Mucosa of gallbladder (tissue), 1 donor: ENCODE data around the gene HOXB2. TPM values are rescaled to one million over a fixed set of nuclear protein-coding genes. Genes with fewer than 3 reads are reported as not detected.

Experiments
- DNase-seq: peaks from one replicate; pipeline ENCODE4 v3.0.0-alpha.2; 2020; ENCODE audit warnings: low spot score
- total RNA-seq: library from RNA; stranded (reverse); gene quantifications from one replicate; pipeline ENCODE4 v1.2.1, GENCODE V29; 2021
- donor health status: DM: no; HTN: no; CAD: no.

Gene HOXB2
- total RNA-seq, 1 donor from 2014 or later = 23.4 TPM

GRCh38 chr17:48552466-48553189, 7.7 kb upstream of the HOXB2 start:
- DNase-seq = no peak

DNA sequence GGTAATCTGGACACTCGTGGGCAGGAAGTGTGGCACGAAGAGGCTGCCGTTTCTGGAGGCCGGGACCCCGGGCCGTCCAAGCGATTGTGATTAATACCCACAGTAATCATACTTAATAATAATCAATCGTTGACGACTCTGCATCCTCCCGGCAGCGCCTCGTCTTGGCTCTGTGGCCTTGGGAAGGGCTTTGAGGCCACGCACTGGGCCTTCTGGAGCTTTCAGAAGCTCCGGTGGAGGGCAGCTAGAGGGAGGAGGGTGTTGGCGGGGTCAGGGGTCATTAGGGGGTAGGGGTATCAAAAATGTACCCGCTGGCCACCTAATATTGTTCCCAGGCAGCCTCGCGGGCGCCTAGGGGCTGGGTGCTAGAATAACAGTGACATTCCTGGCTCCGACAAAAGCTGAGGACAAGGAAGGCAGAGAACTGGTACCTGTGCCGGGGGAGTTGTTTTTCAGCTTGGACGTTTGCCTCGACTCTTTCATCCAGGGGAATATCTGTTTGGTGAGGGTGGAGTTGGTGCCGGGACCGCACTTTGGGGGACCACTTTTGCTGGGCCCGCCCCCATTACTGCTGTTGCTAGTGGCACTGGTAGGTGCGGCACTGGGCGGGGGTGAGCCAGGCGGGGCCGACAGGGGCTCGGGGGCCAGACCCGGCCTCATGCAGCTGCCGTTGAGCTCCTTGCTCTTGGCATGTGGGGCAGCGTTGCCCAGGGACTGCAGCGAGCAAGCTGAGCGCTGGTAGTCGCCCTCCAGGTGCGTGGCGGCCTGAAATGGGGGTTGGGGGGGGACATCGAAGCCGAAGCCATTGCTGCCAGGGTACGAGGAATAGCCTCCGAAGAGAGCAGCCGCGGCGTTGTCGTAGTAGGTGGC, 6.9 kb upstream of the HOXB2 start:
- no peak for DNase-seq

DNA sequence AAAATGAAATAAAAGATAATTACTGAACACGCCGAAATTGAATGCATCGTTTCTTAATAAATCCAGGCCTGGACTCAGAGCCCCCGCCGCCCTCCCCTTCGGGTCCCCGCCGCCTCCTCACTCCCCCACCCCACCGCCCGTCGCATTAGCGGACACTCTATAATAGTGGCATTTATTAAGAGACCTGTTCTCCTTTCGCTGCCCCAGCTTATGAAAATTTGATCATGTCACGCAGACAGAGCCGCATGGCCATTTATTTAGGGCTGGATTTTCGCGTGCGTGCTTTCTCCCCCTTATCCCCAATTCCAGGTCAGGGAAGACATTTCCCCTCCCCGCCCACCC, 6.3 kb upstream of the HOXB2 start:
- DNase-seq = no peak

DNA sequence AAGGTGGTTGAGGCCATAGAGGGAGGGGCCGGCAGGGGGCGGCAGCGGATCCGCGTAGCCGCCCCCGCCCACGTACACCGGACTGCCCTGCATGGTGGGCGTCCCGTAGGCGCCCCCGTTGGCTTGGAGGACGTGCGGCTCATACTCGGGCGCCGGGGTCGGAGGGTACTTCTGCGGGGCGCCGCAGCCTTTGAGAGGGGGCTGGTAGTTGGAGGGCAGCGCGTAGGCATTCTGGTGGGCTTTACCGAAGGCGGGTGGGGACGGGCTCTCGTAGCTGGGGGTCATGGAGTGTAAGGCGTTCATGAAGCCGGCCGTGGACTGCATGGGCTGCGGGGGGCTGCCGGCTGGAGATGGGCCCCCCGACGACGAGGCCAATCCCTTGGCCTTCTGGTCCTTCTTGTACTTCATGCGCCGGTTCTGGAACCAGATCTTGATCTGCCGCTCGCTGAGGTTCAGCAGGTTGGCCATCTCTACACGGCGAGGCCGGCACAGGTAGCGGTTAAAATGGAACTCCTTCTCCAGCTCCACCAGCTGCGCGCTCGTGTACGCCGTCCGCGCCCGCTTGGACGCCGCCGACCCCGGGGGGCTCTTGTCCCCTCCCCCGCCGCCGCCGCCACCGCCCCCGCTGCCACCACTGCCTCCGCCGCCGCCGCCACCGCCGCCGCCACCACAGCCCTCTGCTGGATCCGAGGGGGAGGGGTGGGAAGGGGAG, 5.7 kb upstream of the HOXB2 start:
- DNase-seq = no peak

DNA sequence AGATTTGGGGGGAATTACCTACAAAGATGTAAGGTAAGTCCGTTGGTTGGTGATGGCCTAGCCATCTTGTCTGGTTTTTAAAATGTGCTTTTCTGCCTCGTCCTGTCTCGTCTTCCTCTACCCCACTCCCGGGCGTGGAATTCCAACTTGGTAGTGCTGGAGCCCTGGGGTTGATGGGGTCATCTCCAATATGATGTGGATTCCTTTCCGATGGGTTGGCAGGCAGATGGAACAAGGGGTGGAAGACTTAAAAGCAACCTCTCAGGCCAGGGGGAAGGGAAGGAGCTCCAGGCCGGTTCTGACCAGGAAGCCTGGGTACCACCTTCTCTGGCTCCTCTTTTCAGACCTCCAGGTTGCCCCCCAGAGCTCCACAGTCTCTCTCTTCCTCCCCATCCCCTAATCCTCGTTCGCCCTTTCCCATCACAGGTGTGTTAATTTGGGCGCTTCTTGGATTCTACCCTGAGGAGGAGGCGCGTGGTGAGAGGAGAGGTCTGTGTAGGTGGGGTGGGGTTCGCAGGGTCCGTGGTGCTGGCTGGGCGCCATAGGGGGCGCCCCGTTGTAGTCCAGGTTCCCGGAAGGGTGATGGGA, 5.1 kb upstream of the HOXB2 start:
- DNase-seq = no peak

GRCh38 chr17:48549281-48549630, 4.3 kb upstream of the HOXB2 start:
- no peak for DNase-seq

- no peak for DNase-seq
Measured at GRCh38 chr17:48548523-48549280, 3.8 kb upstream of the HOXB2 start.

DNA sequence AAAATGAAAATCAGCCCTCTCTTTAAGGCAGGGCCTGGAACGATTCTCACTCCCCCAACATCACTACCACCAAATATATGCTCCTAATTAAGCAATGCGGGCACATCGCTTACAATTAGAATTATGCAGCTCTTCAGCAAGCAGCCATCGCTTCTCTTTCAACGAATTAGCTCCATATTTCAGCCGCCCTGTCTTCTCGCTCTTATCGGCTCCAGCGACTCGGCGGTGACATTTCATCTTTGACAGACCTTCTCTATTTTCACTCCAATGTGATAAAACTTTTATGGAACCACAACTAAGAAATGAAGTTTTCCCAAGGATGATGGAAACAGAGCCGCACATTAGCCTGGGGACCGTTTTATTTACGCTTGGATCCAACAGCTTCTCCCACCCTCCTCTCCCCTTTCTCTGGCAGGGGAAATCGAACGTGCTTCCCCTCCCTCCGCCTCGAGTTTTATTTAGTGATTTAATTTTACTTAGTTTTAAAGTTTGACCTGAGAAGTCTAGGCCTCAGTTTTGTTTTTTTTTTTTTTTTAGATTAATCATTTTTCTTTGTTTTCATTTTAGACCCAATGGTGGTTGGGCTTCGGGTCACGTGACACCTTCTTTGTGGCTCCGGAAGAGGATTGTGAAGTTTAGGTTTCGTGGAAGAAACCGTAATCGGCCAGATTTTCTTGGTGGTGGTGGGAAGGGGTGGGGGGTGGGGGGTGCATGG, 3.1 kb upstream of the HOXB2 start:
- DNase-seq = no peak

DNA sequence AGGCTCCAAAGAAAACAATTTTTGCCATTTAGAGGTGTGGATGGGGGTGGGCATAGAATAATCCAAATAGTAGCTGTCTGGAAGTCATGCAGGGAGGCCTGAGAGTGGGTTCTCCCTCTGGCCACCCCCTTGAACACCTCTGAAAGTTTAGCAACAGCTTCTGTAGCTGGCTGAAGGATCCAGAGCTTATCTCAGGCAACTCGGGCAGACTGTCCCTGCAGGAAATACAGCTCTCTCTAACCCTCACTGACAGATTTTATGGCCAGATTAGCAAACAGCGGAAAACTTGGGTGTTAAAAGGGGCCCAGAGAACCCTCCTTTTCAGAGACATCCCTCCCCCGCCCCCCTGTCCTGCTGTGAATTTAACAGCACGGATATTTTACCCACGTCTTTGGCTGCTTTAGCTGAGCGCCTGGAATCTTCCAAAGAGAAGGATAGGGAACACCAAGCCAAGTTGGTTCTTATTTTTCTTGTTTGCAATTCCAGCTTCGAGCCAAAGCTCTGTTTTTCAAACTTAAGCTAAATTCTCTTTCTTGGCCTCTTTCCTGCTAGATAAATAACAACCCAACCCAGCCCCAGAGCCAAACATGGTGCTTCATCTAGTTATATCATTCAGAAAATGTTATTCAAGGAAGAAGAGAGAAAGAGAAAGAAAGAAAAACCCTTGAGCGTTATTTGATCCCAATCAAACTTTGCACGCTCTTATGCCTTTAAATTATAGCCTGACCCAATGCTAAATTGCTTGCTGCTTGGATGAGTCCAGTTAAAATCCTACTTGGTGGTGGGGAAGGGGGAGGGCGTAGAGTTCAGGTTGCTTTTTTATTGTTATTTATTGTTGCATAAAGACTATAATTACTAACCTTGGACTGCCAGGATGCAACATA, 2.3 kb upstream of the HOXB2 start:
- DNase-seq = no peak

GRCh38 chr17:48546137-48546923, 1.4 kb upstream of the HOXB2 start:
- no peak for DNase-seq

GRCh38 chr17:48545539-48545938, 630 bp upstream of the HOXB2 start:
- no peak for DNase-seq

DNA sequence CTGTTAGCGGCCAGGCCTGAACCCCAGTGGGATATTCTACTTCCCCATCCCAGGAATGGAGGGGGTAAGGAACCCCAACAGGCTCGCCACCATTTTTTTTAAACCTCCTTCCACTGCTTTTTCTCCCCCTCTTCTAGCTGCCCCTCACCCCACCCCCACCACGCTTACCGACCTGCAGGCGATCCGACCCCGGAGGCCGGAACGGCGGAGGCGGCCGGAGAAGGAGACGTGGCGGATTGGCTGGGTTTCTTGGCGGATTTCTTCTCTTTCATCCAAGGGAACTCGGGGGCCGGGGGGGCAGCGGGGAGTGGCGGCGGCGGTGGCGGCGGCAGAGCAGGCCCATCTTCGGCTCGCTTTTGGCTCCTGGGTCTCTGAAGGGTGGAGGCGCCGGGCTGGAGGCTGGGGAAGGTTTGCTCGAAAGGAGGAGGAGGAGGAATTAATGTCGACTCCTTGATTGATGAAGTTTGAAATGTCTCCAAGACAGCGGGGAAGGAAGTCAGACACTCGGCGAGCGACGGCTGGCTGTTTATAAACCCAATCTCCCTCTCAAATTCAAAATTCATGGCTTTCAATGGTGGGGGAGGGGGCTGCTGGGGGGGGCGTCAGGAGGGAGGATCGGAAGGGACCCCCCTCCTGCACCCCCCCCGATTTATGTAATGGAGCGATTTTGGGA, 424 bp downstream of the HOXB2 start:
- peak; percentile 80 for DNase-seq

GRCh38 chr17:48543854-48544348, 1.0 kb downstream of the HOXB2 start:
- no peak for DNase-seq

DNA sequence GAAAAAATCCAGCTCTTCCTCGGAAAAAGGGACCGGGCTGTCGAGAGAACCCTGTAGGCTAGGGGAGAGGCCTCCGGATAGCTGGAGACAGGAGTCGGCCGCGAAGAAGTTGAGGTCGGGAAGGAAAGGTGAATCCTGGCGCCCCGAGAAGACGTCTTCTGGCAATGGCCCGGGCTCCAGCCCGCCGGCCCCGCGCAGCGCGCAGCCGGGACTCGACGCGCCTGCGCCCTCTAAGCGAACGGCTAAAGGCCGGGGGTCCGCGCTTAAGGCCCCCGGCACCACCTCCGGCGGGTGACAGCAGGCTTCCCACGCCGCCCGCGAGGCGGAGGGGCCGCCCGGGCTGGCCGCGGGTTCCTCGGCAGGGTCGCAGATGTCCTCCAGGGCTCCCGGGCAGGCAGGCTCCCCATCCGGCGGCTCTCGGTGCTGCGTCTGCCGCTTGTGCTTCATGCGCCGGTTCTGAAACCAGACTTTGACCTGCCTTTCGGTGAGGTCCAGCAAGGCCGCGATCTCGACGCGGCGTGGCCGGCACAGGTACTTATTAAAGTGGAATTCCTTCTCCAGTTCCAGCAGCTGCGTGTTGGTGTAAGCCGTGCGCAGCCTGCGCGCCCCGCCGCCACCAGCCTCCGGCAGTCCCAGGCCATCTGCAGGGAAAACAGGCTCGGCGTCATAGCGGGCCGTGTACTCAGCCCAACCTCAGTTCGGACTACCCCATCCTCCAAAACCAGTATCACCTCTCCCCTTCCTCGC, 1.6 kb downstream of the HOXB2 start:
- DNase-seq = no peak

GRCh38 chr17:48542698-48543106, 2.2 kb downstream of the HOXB2 start:
- DNase-seq = no peak

- DNase-seq = no peak
Measured at GRCh38 chr17:48542114-48542656, 2.7 kb downstream of the HOXB2 start.

- DNase-seq = peak; percentile 58
Measured at GRCh38 chr17:48541577-48542113, 3.3 kb downstream of the HOXB2 start.
